Adrenal gland (tissue), 5 donors: ENCODE results near the gene GET3.

Experiments
- CTCF ChIP-seq, 6 experiments: fragments of 450-650 bp in 4 of 6; fragments of 200-600 bp in 2 of 6; sonication (generic) in 1 of 6; IDR thresholded peaks; 1 replicate in 5 of 6; 2 replicates in 1 of 6; pipeline versions ENCODE4 v1.5.1 to v1.8.0; 2016 to 2021; ENCODE audit warnings: antibody characterized with exemption in 6 of 6, mild to moderate bottlenecking in 2 of 6, moderate library complexity in 1 of 6
- POLR2A ChIP-seq, 2 donors: fragments of 450-650 bp; IDR thresholded peaks; one replicate each; pipeline ENCODE4 v1.6.1; 2017; ENCODE audit warnings: antibody characterized with exemption in 2 of 2, mild to moderate bottlenecking in 2 of 2, moderate library complexity in 1 of 2
- donor health status: DM: no; HTN: no; CAD: no.

GRCh38 chr19:12730064-12730463 is 7.2 kb upstream of the GET3 start:
- TF ChIP-seq POLR2A (IDR thresholded peaks at IDR 0.05) = no peak
- TF ChIP-seq CTCF (IDR thresholded peaks at IDR 0.05) = no peak
